GM18502 (cell line): ENCODE data around the gene RARB.

Source experiments
- ATAC-seq: cut with Tn5 transposase; IDR thresholded peaks from one replicate; pipeline ENCODE4 v1.9.1; 2021; ENCODE audit warnings: mild to moderate bottlenecking; ENCODE audit not compliant: unreplicated experiment, poor library complexity

RARB gene

GRCh38 chr3:25420885-25421284, 7.2 kb upstream of the RARB start:
- ATAC-seq, result no peak

- ATAC-seq, result no peak
Observed at GRCh38 chr3:25421747-25422146, 6.3 kb upstream of the RARB start.

- no peak for ATAC-seq
Observed at GRCh38 chr3:25423780-25424588, 4.1 kb upstream of the RARB start.

- no peak for ATAC-seq
Observed at GRCh38 chr3:25424614-25425013, 3.4 kb upstream of the RARB start.

- ATAC-seq, result no peak
Observed at GRCh38 chr3:25426408-25426807, 1.7 kb upstream of the RARB start.

- no peak for ATAC-seq
Observed at GRCh38 chr3:25427155-25427554, 908 bp upstream of the RARB start.

GRCh38 chr3:25427563-25427941, 511 bp upstream of the RARB start:
- no peak for ATAC-seq

- no peak for ATAC-seq
Observed at GRCh38 chr3:25428789-25429335, 799 bp downstream of the RARB start.

GRCh38 chr3:25429361-25430286, 1.6 kb downstream of the RARB start:
- ATAC-seq, result no peak

- ATAC-seq, result no peak
Observed at GRCh38 chr3:25430287-25430934, 2.3 kb downstream of the RARB start.

- no peak for ATAC-seq
Observed at GRCh38 chr3:25430935-25431770, 3.1 kb downstream of the RARB start.

GRCh38 chr3:25432176-25432720, 4.2 kb downstream of the RARB start:
- ATAC-seq, result no peak

- no peak for ATAC-seq
Observed at GRCh38 chr3:25433106-25433505, 5.0 kb downstream of the RARB start.

- no peak for ATAC-seq
Observed at GRCh38 chr3:25433868-25434267, 5.8 kb downstream of the RARB start.

GRCh38 chr3:25437953-25438352, 9.9 kb downstream of the RARB start:
- no peak for ATAC-seq

GRCh38 chr3:25438791-25439555, 10.9 kb downstream of the RARB start:
- no peak for ATAC-seq

- ATAC-seq, result no peak
Observed at GRCh38 chr3:25441234-25441856, 13.3 kb downstream of the RARB start.

- ATAC-seq, result no peak
Observed at GRCh38 chr3:25442486-25442885, 14.4 kb downstream of the RARB start.
